Vagina (tissue), 2 donors: ENCODE measurements around the gene GALNT4.

ENCODE experiments used
- POLR2A ChIP-seq, 2 donors: fragments of 450-650 bp; IDR thresholded peaks; one replicate each; pipeline ENCODE4 v1.6.1; 2017; ENCODE audit warnings: antibody characterized with exemption in 2 of 2, mild to moderate bottlenecking in 2 of 2, moderate library complexity in 2 of 2
- TF ChIP-seq, protein P1 (sequence below), 3 experiments: fragments of 450-650 bp in 2 of 3; fragments of 200-600 bp in 1 of 3; sonication (generic) in 1 of 3; IDR thresholded peaks; one replicate each; pipeline ENCODE4 v1.5.1; 2017 to 2019; ENCODE audit warnings: antibody characterized with exemption in 3 of 3, mild to moderate bottlenecking in 2 of 3, moderate library complexity in 2 of 3

DNA sequence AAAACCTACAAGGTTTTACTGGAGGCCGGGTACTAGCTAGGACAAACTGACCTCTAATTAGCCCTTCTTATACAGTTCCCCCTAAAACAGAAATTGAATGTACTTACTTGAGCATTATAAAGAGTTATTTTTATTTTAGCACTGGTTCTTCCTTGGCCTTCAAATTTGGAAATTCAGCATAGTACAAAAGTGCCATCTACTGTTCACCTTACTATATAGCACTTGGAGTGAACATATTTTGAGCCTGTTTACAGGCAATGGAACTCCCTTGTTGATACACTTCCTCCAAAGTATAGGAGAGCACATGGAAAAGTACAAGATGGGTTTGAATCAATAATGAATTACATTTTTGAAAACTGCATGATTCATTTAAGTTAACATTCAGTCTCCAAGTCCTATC is 5.1 kb upstream of the GALNT4 start:
- TF ChIP-seq, protein P1, sequence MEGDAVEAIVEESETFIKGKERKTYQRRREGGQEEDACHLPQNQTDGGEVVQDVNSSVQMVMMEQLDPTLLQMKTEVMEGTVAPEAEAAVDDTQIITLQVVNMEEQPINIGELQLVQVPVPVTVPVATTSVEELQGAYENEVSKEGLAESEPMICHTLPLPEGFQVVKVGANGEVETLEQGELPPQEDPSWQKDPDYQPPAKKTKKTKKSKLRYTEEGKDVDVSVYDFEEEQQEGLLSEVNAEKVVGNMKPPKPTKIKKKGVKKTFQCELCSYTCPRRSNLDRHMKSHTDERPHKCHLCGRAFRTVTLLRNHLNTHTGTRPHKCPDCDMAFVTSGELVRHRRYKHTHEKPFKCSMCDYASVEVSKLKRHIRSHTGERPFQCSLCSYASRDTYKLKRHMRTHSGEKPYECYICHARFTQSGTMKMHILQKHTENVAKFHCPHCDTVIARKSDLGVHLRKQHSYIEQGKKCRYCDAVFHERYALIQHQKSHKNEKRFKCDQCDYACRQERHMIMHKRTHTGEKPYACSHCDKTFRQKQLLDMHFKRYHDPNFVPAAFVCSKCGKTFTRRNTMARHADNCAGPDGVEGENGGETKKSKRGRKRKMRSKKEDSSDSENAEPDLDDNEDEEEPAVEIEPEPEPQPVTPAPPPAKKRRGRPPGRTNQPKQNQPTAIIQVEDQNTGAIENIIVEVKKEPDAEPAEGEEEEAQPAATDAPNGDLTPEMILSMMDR (IDR thresholded peaks at IDR 0.05): peak; percentile 44 to 59 (median 56)
- TF ChIP-seq POLR2A (IDR thresholded peaks at IDR 0.05): no peak
